ENCODE data around the gene TCEA2. TPM values are rescaled to one million over a fixed set of nuclear protein-coding genes. Genes with fewer than 3 reads are reported as not detected.

The TCEA2 gene
- total and polyA plus RNA-seq, 2 of the 13 experiments (the other 11 are each of a cell fraction or from before 2014, with no cell fraction given): 28.1 to 33.7 TPM

- TF ChIP-seq ZKSCAN8 (CRISPR knock-in tag; IDR thresholded peaks at IDR 0.05; ENCODE audit: borderline replicate concordance) (no peak), ZNF362 (CRISPR knock-in tag; IDR thresholded peaks at IDR 0.05; ENCODE audit: borderline replicate concordance) (0 out of 2 replicates have a peak, but pooled peaks have one; percentile 33), ZNF687 (CRISPR knock-in tag; IDR thresholded peaks at IDR 0.05) (peak; percentile 64), NFYB (CRISPR knock-in tag; IDR thresholded peaks at IDR 0.05) (0 out of 2 replicates have a peak, but pooled peaks have one; percentile 14), ZNF136 (CRISPR knock-in tag; IDR thresholded peaks at IDR 0.05; ENCODE audit: low read depth) (no peak), DZIP1 (CRISPR knock-in tag; IDR thresholded peaks at IDR 0.05) (peak; percentile 78; the same call in 1 of the 2 replicates), SKIL (CRISPR knock-in tag; IDR thresholded peaks at IDR 0.05; ENCODE audit: borderline replicate concordance) (no peak), ZNF234 (CRISPR knock-in tag; conservative IDR thresholded peaks at IDR 0.05) (0 out of 2 replicates have a peak, but pooled peaks have one; percentile 49), ZNF597 (CRISPR knock-in tag; IDR thresholded peaks at IDR 0.05) (no peak), POLR2G (IDR thresholded peaks at IDR 0.05; ENCODE audit: low read depth, low read length) (peak; percentile 56; the same call in 1 of the 2 replicates), KDM5B (CRISPR knock-in tag; IDR thresholded peaks at IDR 0.05; ENCODE audit: borderline replicate concordance) (peak; percentile 61)
Measured at GRCh38 chr20:64080013-64080812, 17.2 kb downstream of the TCEA2 start, which contains the start of gene OPRL1 (continued).
